Astrocyte of the cerebellum (primary cell): Measurements from ENCODE around the gene LGMN.

Source experiments
- DNase-seq: peaks from one replicate; pipeline ENCODE4 v3.0.0-alpha.2; 2011; ENCODE audit warnings: low read depth
- H3K4me3 ChIP-seq: 2 replicates; pipeline ENCODE4 v1.5.1; 2011; ENCODE audit warnings: mild to moderate bottlenecking, low read depth, low read length, moderate library complexity
- in situ Hi-C: cut with HindIII; loops from 2 replicates; pipeline ENCODE4 v1.10.0; 2017; ENCODE audit warnings: low sequenced_read_pairs
- TF ChIP-seq, protein P1 (sequence below): IDR thresholded peaks from 2 replicates; pipeline ENCODE4 v1.5.1; 2012; ENCODE audit warnings: low read length, low read depth, moderate library complexity, mild to moderate bottlenecking; ENCODE audit errors: missing control alignments

Gene LGMN

DNA sequence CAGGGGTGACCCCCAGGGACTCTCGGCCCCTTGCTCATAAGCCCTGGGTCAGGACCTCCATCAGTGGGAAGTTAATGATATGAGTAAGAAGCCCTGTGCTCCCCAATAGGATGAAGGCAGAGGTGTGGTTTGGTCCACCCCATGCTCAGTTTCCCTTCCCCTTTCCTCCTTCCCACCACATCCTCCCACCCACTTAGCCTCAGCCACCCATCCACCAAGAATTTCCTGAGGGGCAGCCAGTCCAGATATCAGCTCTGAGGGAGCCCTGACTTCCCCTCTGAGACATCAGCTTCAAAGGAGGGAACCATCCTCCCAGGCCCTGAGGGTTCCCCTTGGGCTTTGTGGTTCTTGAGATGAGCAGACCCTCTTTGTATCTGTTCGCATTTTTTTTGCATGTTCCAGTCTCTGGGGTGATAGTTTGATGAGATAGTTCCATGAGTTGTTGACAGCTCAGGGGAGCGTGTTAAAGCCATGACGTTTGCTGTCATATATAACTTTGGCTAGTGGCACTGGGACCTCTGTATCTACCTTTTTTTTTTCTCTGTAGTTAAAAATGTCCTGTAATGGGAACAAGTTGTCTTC lies 71.2 kb downstream of the LGMN start:
- no peak for DNase-seq
- no peak overlapping the region for H3K4me3 ChIP-seq
- in situ Hi-C loops = no loop called here
- TF ChIP-seq, protein P1, sequence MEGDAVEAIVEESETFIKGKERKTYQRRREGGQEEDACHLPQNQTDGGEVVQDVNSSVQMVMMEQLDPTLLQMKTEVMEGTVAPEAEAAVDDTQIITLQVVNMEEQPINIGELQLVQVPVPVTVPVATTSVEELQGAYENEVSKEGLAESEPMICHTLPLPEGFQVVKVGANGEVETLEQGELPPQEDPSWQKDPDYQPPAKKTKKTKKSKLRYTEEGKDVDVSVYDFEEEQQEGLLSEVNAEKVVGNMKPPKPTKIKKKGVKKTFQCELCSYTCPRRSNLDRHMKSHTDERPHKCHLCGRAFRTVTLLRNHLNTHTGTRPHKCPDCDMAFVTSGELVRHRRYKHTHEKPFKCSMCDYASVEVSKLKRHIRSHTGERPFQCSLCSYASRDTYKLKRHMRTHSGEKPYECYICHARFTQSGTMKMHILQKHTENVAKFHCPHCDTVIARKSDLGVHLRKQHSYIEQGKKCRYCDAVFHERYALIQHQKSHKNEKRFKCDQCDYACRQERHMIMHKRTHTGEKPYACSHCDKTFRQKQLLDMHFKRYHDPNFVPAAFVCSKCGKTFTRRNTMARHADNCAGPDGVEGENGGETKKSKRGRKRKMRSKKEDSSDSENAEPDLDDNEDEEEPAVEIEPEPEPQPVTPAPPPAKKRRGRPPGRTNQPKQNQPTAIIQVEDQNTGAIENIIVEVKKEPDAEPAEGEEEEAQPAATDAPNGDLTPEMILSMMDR = no peak

DNA sequence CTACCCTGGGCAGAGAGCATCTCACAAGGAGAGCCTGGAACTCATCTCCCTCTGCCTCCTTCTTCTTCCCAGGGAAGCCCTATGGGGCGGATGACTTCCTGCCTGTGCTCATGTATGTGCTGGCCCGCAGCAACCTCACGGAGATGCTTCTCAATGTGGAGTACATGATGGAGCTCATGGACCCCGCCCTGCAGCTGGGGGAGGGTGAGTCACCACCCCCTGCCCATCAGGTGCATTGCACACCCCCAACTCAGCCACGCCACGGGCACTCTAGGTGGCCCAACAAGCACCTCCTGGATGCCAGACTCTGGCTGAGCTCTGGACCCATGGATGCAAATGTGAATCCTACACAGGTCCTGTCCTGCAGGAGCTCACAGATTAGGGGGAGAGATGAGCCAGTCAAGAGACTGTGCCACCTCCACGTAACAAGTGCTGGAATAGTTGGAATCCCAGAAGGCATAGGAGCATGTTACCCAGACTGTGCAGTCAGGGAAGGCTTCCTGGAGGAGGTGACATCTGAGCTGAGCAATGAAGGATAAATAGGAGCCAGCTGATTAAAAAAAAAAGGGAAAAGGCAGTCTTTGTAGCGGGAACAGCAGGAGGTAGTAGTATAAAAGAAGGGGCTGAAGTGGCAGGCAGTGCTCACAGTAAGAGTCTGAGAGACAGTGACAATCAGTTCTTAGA lies 71.9 kb downstream of the LGMN start:
- TF ChIP-seq, protein P1 = no peak
- no peak overlapping the region for H3K4me3 ChIP-seq
- DNase-seq = no peak
- in situ Hi-C loops = no loop called here

DNA sequence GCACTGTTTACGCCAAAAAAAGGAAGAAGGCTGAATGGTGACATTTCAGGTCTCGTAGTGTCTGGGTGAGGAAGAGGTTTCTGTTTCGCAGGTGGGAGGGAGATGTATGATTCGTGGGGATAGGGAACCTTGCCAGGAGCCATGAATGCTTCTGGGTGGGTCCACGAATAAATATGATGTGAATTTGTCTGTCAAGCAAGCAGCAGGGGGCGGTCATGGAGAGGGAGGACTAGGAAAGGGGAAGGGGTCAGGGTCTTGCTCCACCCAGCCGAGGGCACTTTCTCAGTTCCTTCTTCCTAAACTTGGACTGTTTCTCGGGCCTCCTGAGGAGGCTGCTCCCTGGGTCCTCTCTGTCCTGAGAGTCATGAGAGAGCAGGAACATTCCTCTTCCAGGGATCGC lies 72.5 kb downstream of the LGMN start:
- DNase-seq = no peak
- no peak overlapping the region for H3K4me3 ChIP-seq
- TF ChIP-seq, protein P1 = no peak
- in situ Hi-C loops = no loop called here

DNA sequence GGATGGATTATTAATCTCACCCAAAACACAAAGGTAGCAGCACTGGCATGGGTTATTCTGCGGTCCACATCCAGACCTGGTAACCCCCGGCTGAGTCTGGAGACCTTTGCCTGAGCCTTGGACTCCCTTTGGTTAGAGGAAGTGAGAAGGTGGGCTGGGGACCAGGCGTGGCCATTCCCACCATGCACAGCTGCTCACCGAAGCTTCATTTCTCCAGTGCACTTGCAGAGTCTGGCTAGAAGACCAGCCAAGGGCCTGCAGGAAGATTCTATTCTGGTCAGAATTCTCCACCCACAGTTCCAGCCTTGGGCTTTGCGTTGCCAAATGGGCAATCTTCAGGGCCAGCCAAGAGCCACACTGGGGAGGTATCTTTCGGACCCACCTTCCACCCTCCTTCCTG lies 73.0 kb downstream of the LGMN start:
- TF ChIP-seq, protein P1 = no peak
- no peak overlapping the region for H3K4me3 ChIP-seq
- DNase-seq = no peak
- in situ Hi-C loops = no loop called here

DNA sequence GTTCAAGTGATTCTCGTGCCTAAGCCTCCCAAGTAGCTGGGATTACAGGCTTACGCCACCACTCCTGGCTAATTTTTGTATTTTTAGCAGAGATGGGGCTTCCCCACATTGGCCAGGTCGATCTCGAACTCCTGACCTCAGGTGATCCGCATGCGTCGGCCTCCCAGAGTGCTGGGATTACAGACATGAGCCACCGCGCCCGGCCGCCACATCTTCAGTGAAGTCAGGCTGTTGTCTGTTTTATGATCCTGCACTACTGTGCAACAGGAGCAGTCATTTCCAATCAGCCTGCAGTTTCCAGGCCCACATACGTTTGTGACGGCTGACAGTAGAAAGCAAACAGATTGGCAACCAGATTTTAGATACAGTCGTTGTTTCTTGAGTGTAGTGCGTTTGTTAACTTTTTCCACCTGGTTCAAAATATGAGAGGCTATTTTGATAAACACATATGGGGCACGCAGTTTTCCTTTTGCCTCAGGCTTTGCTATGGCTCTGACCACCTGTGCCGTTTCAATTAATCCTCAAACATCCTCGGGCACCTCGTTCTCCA lies 74.8 kb downstream of the LGMN start:
- TF ChIP-seq, protein P1 = no peak
- no peak for DNase-seq
- H3K4me3 ChIP-seq = no peak overlapping the region
- in situ Hi-C loops = no loop called here

DNA sequence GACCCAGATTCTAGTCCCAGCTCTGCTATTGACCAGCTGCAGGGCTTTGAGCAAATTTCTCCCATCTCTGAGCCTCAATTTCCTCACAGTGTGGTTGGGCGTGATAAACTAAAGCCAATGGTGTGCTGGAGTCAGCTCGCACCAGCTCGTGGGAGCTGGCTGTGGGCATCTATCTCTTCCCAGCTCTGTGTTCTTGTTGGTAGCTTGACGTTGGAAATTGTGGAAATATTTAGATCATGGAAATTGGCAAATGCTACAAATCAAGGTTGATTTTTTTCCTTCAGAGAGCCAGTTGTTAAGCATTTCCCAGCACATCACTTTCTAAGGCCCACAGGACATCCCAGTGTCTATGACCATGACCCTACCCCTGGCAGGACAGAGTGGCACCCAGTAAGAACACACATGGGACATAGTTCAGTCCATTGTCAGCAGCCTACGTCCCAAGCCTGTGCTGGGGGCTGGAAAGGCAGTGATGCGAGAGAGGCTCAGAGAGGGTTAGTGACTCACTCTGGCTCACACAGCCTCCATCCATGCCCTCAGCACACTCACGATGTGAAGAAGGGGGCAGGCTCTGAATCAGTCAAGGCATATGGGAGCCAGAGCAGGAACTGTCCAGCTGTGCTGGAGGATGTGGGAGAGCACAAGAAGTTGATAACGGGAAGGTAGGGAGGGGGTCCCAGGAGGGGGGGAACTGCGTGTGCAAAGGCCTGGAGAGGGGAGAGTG lies 77.6 kb downstream of the LGMN start:
- in situ Hi-C loops = no loop called here
- TF ChIP-seq, protein P1 = no peak
- no peak for DNase-seq
- H3K4me3 ChIP-seq = no peak overlapping the region
